GM21526 (cell line): ENCODE results near the gene GPBP1.
"Not testable (repeated sequence)": the region's sequence is repeated elsewhere in the genome, so short reads cannot be mapped to it uniquely, and the experiment has no call there.

Experiments
- ATAC-seq: cut with Tn5 transposase; IDR thresholded peaks from one replicate; pipeline ENCODE4 v1.9.1; 2021; ENCODE audit warnings: moderate library complexity; ENCODE audit not compliant: unreplicated experiment, low FRiP score

Gene GPBP1, protein sequence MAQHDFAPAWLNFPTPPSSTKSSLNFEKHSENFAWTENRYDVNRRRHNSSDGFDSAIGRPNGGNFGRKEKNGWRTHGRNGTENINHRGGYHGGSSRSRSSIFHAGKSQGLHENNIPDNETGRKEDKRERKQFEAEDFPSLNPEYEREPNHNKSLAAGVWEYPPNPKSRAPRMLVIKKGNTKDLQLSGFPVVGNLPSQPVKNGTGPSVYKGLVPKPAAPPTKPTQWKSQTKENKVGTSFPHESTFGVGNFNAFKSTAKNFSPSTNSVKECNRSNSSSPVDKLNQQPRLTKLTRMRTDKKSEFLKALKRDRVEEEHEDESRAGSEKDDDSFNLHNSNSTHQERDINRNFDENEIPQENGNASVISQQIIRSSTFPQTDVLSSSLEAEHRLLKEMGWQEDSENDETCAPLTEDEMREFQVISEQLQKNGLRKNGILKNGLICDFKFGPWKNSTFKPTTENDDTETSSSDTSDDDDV

DNA sequence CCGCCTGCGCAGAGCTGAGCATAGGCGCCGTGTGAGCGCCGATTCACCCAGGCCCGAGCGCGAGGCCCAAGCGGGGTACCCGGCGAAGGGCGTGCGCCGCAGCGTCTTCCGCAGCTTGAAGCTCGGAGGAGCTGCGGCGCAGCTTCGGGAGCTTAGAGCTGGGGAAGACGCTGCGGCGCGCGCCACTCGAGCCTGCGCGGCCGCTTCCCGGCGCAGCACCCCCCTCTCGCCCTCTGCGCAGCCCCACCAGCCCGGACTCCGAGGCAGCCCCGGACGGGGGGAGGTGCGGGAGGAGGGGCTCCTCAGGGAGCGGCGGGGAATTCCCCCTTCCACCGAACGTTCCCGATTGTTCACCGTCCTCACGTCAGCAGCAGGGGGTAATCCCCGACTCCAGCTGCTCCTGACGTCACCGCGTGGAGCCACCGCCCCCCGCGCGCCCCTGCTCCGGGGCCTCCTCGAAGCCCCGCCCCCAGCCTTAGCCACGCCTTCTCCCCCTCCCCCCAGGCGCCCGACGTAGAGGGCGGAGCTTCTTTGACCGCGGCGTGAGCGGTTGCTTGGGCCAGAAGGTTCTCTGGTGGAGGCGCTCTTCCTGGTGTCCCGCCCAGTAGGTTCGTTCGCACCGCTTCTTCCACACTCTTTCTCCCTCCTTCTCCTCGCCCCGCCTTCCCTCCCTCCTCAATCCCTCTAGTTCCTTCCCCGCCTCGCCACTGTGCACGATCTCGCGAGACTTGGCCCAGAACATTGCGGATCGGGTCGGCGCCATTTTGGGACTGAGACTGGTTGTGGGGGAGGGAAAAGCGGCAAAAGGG is at the start of gene GPBP1:
GPBP1 (plus strand) TSS at position 741 of the 809 bp plus-strand sequence. CDS start 40,072 bp downstream, outside the sequence.
- ATAC-seq = peak; percentile 56

DNA sequence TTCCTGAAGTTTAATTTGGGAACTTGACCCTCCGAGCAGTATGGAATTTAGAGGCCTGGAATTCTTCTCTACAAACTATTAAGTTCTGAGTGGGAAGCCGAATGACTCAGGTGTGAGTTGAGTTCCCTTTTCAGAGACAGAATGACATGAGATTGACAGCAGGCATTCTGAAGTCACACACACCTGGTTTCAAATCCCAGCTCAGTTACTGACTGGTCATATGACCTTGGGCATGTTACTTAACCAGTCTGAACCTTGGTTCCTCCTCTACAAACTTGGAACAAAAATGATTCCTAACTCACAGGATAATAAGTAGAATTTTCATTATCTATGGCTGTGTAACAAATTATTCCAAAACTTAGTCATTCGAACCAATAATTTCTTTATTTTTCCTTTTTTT is 45.5 kb upstream of the GPBP1 start:
- no peak for ATAC-seq

DNA sequence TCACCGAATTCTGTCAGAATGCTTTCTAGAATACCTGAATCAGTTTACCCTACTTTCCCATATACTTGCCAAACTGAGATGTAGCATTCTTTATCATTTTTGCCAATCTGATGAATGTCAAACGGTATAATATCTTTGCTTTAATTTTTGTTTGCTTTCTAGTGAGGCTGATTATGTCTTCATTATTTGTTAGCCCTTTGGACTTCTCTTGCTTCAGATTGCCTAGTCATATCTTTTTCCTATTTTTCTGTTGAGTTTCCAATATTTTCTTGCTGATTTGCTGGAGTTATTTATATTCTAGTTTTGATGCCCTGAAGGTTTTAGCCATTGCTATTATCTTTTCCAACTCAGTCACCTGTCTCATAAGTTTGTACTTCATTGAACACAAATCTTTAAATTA is 40.3 kb upstream of the GPBP1 start:
- ATAC-seq = no peak

DNA sequence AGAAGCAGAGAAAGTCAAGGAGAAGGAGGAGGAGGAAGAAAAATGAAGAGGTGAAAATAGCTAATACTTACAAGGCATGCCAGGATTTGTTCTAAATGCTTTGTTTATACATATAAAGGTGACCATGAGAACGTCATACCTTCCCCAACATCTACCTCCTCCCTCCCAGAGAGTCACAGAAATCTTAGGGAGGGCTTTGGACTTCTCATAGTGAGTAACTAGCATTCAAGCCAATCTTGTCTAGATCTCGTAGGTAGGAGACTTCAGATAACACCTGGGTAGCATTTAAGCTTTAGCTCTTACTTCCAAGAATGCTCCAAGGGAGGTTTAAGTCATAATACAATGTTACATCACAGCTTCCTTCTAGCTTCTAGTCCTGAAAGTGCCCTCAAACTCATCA is 36.5 kb upstream of the GPBP1 start:
- ATAC-seq = no peak

DNA sequence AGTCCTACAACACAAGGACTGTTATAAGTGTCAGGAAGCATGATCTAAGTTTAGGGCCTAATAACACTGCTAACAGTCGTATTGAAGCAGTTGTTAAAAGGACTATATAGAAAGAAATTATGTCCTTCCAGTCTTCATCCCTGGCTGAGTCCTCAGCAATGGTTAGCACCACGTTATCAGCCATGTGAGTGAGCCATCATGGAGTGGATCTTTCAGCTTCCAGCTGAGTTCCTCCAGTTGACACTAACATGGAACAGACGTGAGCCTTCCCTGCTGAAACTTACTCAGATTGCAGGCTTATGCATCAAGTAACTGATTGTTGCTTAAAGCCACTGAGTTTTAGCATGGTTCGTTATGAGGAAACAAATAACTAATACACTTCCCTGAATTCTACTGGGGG is 21.5 kb upstream of the GPBP1 start:
- ATAC-seq = no peak

DNA sequence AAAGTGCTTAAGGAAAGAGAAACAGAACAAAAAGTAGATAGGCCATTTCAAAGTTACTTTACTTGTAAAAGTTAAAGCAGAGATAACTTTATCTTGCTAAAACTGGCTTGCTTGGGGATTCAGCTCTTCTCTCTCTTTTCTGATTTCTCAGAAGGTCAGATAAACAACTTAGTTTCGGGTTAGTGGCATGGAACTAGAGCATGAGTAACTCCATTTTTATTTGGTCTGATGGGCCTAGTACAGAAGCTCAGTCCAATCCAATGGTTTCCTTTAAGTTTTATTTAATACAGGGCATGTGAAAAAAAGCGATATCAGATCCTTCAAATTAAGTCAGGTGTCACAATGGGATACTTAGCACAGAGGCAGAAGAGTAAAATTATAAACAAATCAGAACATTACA is 18.8 kb upstream of the GPBP1 start:
- ATAC-seq = no peak

DNA sequence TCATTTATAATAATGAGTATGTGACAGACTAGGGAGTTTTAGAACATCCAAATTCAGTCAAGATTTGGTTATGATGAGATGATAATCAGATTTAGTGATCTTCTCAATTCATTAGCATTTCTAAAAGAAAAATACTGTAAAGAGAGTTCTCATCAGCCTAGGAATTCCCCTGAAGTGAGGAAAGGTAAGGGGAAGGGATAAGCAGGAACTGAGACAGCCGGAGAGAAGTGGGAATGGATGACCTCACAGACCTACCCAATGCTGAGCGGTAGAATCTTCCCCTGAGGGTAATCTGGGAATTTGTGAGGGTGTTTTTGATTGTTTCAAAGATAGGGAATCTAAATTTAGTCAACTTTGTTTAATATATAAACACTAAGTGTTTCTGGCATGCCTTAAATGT is 16.7 kb upstream of the GPBP1 start:
- no peak for ATAC-seq

DNA sequence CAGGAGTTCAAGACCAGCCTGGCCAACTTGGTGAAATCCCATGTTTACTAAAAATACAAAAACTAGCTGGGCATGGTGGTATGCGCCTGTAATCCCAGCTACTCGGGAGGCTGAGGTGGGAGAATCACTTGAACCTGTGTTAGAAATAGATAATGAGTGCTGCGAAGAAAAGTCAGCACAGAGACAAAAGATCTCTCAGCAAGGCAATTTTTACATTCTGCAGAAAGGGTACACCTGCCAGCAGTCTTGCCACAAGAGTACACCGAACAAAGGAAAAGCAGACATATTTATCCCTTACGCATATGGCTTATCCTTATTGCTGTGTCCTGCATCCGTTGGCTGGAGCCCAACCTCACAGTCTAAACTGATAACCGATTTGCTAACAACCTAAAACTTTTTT is 16.2 kb upstream of the GPBP1 start:
- ATAC-seq = no peak

DNA sequence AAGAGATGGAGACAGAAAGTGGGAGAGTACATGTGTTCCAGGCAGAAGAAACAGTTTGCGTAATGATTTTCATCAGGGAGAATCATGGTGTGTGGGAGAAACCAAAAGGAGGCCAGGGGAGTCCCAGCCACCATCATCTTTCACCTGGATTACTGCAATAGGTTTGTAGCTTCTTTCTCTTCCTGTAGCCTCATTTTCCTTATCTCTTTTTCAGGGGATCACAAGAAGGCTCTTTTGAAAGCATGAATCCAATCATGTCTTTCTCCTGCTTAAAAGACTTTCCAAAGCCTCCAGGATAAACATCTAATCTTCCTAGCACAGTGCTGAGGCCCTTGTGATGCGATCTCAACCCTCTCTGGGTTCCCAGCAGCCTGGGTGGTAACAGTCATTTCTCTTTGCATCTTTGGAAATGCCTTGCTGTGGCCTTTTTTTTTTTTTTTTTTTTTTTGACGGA is 10.3 kb upstream of the GPBP1 start:
- ATAC-seq = no peak

DNA sequence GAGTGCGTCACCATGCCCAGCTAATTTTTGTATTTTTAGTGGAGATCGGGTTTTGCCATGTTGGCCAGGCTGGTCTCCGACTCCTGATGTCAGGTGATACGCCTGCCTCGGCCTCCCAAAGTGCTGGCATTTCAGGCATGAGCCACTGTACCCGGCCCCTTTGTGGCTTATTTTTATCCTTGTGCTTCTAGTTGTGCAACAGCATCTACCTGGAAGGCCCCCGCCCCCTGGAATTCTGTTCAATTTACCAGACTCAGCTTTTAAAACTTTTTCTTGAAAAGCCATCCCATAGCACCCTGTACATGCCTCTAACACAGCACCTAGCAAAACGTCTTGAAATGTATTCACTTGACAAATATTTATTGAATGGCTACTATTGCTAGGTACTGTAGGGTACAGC is 9.7 kb upstream of the GPBP1 start:
- ATAC-seq = no peak

DNA sequence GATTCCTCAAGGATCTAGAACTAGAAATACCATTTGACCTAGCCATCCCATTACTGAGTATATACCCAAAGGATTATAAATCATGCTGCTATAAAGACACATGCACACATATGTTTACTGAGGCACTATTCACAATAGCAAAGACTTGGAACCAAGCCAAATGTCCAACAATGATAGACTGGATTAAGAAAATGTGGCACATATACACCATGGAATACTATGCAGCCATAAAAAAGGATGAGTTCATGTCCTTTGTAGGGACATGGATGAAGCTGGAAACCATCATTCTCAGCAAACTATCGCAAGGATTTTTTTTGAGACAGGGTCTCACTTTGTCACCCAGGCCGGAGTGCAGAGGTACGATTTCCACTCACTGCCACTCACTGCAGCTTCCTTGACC is 8.7 kb upstream of the GPBP1 start:
- not testable (repeated sequence) for ATAC-seq

DNA sequence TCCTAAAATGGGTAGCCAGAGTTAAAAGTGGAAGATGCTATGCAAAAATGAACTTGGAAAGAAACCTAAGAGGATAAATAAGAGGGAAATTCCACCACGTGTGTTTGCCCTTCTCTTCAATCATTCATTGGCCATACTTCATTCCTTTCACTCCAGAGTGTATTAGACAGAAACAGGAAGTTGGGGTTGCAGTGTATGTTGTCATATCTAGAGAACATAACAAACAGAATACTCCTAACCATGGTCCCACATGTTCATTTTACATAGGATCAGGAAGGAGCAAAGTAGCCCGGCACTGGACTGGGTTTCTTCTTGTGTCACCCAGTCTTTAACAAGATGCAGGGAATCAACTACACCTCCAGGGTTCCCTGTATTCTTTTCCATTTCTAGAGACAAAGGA is 7.6 kb upstream of the GPBP1 start:
- ATAC-seq = no peak

DNA sequence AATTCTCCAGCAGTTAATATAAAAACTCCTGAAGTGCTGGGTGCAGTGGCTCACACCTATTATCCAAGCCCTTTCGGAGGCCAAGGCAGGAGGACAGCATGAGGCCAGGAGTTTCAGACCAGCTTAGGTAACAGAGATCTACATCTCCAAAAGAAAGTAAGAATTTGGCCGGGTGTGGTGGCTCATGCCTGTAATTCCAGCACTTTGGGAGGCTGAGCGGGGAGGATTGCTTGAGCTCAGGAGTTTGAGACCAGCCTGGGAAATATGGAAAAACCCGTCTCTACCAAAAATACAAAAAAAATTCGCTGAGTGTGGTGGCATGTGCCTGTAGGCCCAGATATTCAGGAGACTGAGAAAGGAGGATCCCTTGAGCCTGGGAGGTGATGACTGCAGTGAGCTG is 6.7 kb upstream of the GPBP1 start:
- ATAC-seq = no peak

DNA sequence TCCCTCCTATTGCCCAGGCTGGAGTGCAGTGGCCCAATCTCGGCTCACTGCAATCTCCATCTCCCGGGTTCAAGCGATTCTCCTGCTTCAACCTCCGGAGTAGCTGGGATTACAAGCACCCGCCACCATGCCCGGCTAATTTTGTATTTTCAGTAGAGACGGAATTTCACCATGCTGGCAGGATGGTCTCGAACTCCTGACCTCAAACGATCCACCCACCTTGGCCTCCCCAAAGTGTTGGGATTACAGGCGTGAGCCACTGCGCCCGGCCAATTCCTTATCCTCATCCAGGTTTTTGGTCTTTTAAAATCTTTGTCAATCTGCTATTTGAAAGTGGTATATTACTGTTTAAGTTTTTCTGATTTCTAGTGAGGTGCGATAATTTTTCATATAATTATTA is 3.7 kb upstream of the GPBP1 start:
- ATAC-seq = not testable (repeated sequence)

DNA sequence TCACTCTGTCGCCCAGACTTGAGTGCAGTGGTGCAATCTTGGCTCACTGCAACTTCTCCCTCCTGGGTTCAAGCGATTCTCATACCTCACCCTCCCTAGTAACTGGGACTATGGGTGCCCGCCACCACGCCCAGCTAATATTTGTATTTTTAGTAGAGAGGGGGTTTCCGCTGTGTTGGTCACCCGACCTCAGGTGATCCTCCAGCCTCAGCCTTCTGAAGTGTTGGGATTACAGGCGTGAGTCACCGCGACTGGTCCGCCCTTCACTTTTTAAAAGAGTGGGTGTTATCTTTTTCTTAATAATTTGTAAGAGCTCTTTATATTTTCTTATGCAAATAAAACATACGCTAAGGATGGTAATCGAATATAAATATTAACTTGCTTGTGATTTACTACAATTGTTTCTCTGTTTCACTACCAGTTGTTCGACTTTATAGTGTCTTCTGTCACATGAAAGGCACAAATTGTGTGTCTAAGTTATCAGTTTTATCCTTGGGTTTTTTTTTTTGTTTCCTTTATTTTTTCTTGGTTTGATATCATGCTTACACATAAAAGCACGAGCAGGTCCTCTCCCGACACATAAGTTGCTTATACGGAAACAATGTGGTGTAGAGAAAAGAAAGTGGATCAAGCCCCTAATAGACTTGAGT is 1.9 kb upstream of the GPBP1 start:
- no peak for ATAC-seq

DNA sequence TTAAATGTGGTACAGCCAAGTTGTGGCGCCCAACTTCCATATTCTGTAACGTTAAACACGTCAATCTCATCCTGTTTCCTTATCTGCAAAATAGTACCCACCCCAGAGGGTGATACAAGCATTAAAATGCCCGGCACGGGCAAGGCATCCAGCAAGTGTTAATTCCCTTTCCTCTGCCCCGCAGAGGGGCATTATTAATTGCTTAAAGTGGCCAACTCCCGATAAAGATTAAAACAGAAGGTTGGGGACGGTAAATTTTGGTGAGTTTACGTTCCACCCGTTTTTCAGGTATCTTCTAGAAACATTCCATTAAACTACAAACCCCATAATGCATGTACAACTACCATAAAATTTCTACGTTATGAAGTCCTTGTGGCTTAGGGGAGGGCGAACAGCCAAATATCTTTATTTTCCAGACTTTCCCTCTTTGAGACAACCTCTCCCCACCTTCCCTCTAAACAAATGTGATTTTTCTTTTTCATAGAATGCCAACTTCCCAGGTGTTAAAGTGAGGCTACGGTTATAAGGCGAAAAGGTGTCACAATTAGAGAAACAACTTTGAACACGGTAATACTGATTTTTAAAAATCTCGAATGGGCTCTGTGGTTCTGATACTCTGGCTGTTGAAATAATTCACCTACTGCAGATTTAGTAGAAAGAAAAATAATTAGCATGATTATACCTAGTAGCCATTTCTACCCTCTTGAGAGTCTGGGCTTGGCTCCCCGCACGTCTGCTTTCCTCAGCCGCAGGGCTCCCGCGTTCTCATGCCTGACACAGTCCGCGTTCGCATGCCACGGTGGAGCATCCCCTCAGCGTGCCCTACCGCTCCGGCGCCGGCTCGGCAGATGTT is 1.2 kb upstream of the GPBP1 start:
- ATAC-seq = no peak

DNA sequence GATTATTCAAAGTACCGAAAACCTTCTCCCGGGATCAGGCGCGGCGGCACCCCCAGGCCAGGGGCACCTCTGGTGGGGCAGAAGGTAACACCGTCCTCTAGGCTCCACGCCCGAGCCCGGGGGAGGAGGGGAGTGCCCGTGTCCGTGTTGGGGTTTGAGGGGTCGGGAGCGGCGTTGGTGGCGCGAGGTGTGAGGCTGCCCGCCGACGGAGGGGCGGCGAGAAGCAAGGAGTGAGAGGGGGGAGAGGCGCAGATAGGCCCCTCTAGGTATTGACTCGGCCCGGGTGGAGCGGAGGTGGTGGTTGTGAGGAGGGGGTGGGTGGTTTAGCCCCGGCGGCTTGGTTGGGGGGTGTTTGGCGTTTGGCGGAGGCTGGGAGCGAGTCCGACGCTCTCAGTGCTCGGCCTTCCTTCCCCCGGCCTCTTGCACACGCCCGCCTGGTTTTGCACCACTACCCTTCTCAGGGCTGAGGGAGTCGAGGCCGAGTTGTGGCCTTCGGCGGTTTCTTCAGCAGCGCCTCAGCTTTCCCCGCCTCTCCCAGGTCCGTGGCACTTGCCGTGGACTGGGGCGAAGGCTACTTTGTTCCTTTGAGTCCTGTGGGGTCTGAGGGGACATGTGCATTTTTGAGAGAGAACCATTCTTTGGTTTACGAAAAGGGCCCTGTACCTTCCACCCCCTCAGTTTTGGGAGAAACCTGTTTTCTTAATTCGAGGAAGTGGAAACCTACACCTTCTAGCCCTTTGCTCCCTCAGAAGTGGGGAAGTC is 450 bp downstream of the GPBP1 start:
- peak; percentile 5 for ATAC-seq

DNA sequence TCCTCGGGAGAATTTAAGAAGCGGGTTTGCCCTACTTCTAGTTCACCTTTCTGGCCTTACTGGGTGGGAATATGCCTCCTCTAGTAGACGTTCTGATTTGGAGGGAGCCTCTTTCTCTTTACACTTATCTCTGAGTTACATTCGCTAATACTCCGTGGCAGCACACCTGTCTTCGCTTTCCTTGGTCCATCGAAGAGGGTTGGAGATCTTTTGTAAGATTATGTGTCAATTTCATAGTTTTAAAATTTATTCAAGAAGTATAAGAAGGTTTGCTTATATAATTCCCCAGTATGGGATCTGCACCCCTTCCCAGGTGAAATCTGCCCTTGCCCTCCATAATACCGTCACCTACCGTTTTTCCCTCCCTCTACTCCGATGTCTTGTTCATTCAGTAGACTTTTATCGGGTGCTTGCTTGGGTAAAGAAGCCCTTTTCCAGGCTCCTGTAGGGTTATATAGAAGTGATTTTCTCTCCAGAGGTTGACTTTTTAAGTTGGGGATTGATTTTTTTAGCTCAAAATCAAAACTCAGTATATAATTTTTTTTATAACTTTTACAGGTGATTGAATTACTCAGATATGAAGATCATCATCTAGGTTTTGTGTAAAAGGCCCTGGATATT is 1.1 kb downstream of the GPBP1 start:
- no peak for ATAC-seq
